ENCODE results near the gene TNK2. TPM values are rescaled to one million over a fixed set of nuclear protein-coding genes. Genes with fewer than 3 reads are reported as not detected.
"Not testable (repeated sequence)": the region's sequence is repeated elsewhere in the genome, so short reads cannot be mapped to it uniquely, and the experiment has no call there.

The TNK2 gene
- total and polyA plus RNA-seq, 9 donors, result 25.6 to 135 (median 103) TPM

GRCh38 chr3:195821403-195822130 is 86.8 kb downstream of the TNK2 start:
- H3K4me1 ChIP-seq (ENCODE audit: control insufficient read depth, insufficient read depth, low read length), result peaks cover 8% of the 10 kb centered on the region
- H3K27me3 ChIP-seq (ENCODE audit: control insufficient read depth, insufficient read depth, low read length), result peaks cover 8% of the 10 kb centered on the region
- 81% methylated on average over 18 of the region's 21 CpGs for WGBS (ENCODE audit: insufficient coverage)
- H3K36me3 ChIP-seq (ENCODE audit: control insufficient read depth, insufficient read depth, low read length), result no peaks in the 10 kb centered on the region
- no peak overlapping the region for H3K4me3 ChIP-seq (ENCODE audit: low read length)
- no peak for DNase-seq
- H3K27ac ChIP-seq (ENCODE audit: low read length), result no peak overlapping the region
- no peaks in the 10 kb centered on the region for H3K9me3 ChIP-seq (replicated peaks; ENCODE audit: control insufficient read depth, low read depth, low read length)

GRCh38 chr3:195820901-195821300 is 87.5 kb downstream of the TNK2 start:
- WGBS (ENCODE audit: insufficient coverage), result 77% methylated on average over 5 of the region's 5 CpGs
- Histone ChIP-seq H3K9me3 (replicated peaks; ENCODE audit: control insufficient read depth, low read depth, low read length) (no peaks in the 10 kb centered on the region), H3K4me1 (ENCODE audit: control insufficient read depth, insufficient read depth, low read length) (peaks cover 8% of the 10 kb centered on the region), H3K4me3 (ENCODE audit: low read length) (no peak overlapping the region), H3K27me3 (ENCODE audit: control insufficient read depth, insufficient read depth, low read length) (peaks cover 8% of the 10 kb centered on the region), H3K36me3 (ENCODE audit: control insufficient read depth, insufficient read depth, low read length) (no peaks in the 10 kb centered on the region), H3K27ac (ENCODE audit: low read length) (no peak overlapping the region)
- DNase-seq, result no peak

GRCh38 chr3:195820186-195820585 is 88.2 kb downstream of the TNK2 start:
- peaks cover 8% of the 10 kb centered on the region for H3K4me1 ChIP-seq (ENCODE audit: control insufficient read depth, insufficient read depth, low read length)
- H3K27me3 ChIP-seq (ENCODE audit: control insufficient read depth, insufficient read depth, low read length), result peaks cover 6% of the 10 kb centered on the region
- 83% methylated on average over 8 of the region's 8 CpGs for WGBS (ENCODE audit: insufficient coverage)

GRCh38 chr3:195818301-195818700 is 90.0 kb downstream of the TNK2 start:
- DNase-seq, result no peak
- H3K27ac ChIP-seq (ENCODE audit: low read length), result no peak overlapping the region
- peaks cover 2% of the 10 kb centered on the region for H3K4me1 ChIP-seq (ENCODE audit: control insufficient read depth, insufficient read depth, low read length)
- WGBS (ENCODE audit: insufficient coverage), result 77% methylated on average over 12 of the region's 21 CpGs
- H3K4me3 ChIP-seq (ENCODE audit: low read length), result no peak overlapping the region
- H3K36me3 ChIP-seq (ENCODE audit: control insufficient read depth, insufficient read depth, low read length), result no peaks in the 10 kb centered on the region
- no peaks in the 10 kb centered on the region for H3K9me3 ChIP-seq (replicated peaks; ENCODE audit: control insufficient read depth, low read depth, low read length)
- H3K27me3 ChIP-seq (ENCODE audit: control insufficient read depth, insufficient read depth, low read length), result peaks cover 1% of the 10 kb centered on the region

More at GRCh38 chr3:195820186-195820585, 88.2 kb downstream of the TNK2 start:
- no peaks in the 10 kb centered on the region for H3K9me3 ChIP-seq (replicated peaks; ENCODE audit: control insufficient read depth, low read depth, low read length)
- DNase-seq, result no peak
- no peak overlapping the region for H3K4me3 ChIP-seq (ENCODE audit: low read length)
- no peaks in the 10 kb centered on the region for H3K36me3 ChIP-seq (ENCODE audit: control insufficient read depth, insufficient read depth, low read length)
- H3K27ac ChIP-seq (ENCODE audit: low read length), result no peak overlapping the region

- no peaks in the 10 kb centered on the region for H3K4me1 ChIP-seq (ENCODE audit: control insufficient read depth, insufficient read depth, low read length)
- no peaks in the 10 kb centered on the region for H3K9me3 ChIP-seq (replicated peaks; ENCODE audit: control insufficient read depth, low read depth, low read length)
- no peak overlapping the region for H3K4me3 ChIP-seq (ENCODE audit: low read length)
- H3K27ac ChIP-seq (ENCODE audit: low read length), result no peak overlapping the region
- DNase-seq, result no peak
- WGBS (ENCODE audit: insufficient coverage), result 81% methylated on average over 11 of the region's 17 CpGs
- H3K27me3 ChIP-seq (ENCODE audit: control insufficient read depth, insufficient read depth, low read length), result peaks cover 1% of the 10 kb centered on the region
- H3K36me3 ChIP-seq (ENCODE audit: control insufficient read depth, insufficient read depth, low read length), result no peaks in the 10 kb centered on the region
Measured at GRCh38 chr3:195817578-195818135, 90.7 kb downstream of the TNK2 start.

GRCh38 chr3:195816276-195816913 is 92.0 kb downstream of the TNK2 start:
- not testable (repeated sequence) for H3K27ac ChIP-seq (ENCODE audit: low read length); H3K9me3 ChIP-seq (replicated peaks; ENCODE audit: control insufficient read depth, low read depth, low read length); H3K4me1 ChIP-seq (ENCODE audit: control insufficient read depth, insufficient read depth, low read length); H3K4me3 ChIP-seq (ENCODE audit: low read length); H3K36me3 ChIP-seq (ENCODE audit: control insufficient read depth, insufficient read depth, low read length); DNase-seq
- WGBS (ENCODE audit: insufficient coverage), result 95% methylated on average over 20 of the region's 23 CpGs
- peaks cover 13% of the 10 kb centered on the region for H3K27me3 ChIP-seq (ENCODE audit: control insufficient read depth, insufficient read depth, low read length)

GRCh38 chr3:195815169-195815771 is 93.1 kb downstream of the TNK2 start:
- H3K27me3 ChIP-seq (ENCODE audit: control insufficient read depth, insufficient read depth, low read length), result peaks cover 17% of the 10 kb centered on the region
- no peak overlapping the region for H3K4me3 ChIP-seq (ENCODE audit: low read length)
- peaks cover 4% of the 10 kb centered on the region for H3K4me1 ChIP-seq (ENCODE audit: control insufficient read depth, insufficient read depth, low read length)
- no peaks in the 10 kb centered on the region for H3K9me3 ChIP-seq (replicated peaks; ENCODE audit: control insufficient read depth, low read depth, low read length)
- DNase-seq, result no peak
- no peaks in the 10 kb centered on the region for H3K36me3 ChIP-seq (ENCODE audit: control insufficient read depth, insufficient read depth, low read length)
- no peak overlapping the region for H3K27ac ChIP-seq (ENCODE audit: low read length)
- WGBS (ENCODE audit: insufficient coverage), result 53% methylated on average over 17 of the region's 18 CpGs

- peaks cover 17% of the 10 kb centered on the region for H3K27me3 ChIP-seq (ENCODE audit: control insufficient read depth, insufficient read depth, low read length)
- no peaks in the 10 kb centered on the region for H3K36me3 ChIP-seq (ENCODE audit: control insufficient read depth, insufficient read depth, low read length)
- DNase-seq, result no peak
- H3K9me3 ChIP-seq (replicated peaks; ENCODE audit: control insufficient read depth, low read depth, low read length), result no peaks in the 10 kb centered on the region
- H3K4me1 ChIP-seq (ENCODE audit: control insufficient read depth, insufficient read depth, low read length), result peaks cover 11% of the 10 kb centered on the region
- 89% methylated on average over 17 of the region's 24 CpGs for WGBS (ENCODE audit: insufficient coverage)
- no peak overlapping the region for H3K27ac ChIP-seq (ENCODE audit: low read length)
- H3K4me3 ChIP-seq (ENCODE audit: low read length), result no peak overlapping the region
Measured at GRCh38 chr3:195813916-195814640, 94.3 kb downstream of the TNK2 start.
